Heart right ventricle (tissue), 16 donors: ENCODE measurements around the gene GP2. TPM values are rescaled to one million over a fixed set of nuclear protein-coding genes. Genes with fewer than 3 reads are reported as not detected.

Experiments used
- ATAC-seq, 8 donors: fragments of 200-7000 bp; cut with Tn5 transposase; one replicate each; pipeline ENCODE4 v1.9.1; 2020; ENCODE audit warnings: mild to moderate bottlenecking in 8 of 8, moderate library complexity in 8 of 8, moderate number of reproducible peaks in 1 of 8
- DNase-seq, 2 donors: peaks; one replicate each; pipeline ENCODE4 v3.0.0-alpha.2; 2020
- H3K27ac ChIP-seq, 10 donors: fragments of 200-600 bp; sonication (generic) in 2 of 10; one replicate each; pipeline versions ENCODE4 v1.5.0 to v1.8.0; 2020 to 2022; ENCODE audit warnings: mild to moderate bottlenecking in 3 of 10
- H3K27me3 ChIP-seq, 7 donors: fragments of 200-600 bp; one replicate each; pipeline ENCODE4 v1.8.0; 2021 to 2022; ENCODE audit warnings: mild to moderate bottlenecking in 2 of 7
- H3K36me3 ChIP-seq, 9 donors: fragments of 200-600 bp; sonication (generic) in 1 of 9; one replicate each; pipeline versions ENCODE4 v1.5.0 to v1.8.0; 2020 to 2022; ENCODE audit warnings: mild to moderate bottlenecking in 2 of 9
- H3K4me1 ChIP-seq, 9 donors: fragments of 200-600 bp; sonication (generic) in 1 of 9; one replicate each; pipeline versions ENCODE4 v1.5.0 to v1.8.0; 2020 to 2022; ENCODE audit warnings: mild to moderate bottlenecking in 4 of 9
- H3K4me3 ChIP-seq, 10 donors: fragments of 200-600 bp; sonication (generic) in 2 of 10; one replicate each; pipeline versions ENCODE4 v1.5.0 to v1.8.0; 2020 to 2022; ENCODE audit warnings: mild to moderate bottlenecking in 7 of 10, moderate library complexity in 2 of 10
- H3K9me3 ChIP-seq, 11 donors: fragments of 200-600 bp in 10 of 11; sonication (generic) in 2 of 11; one replicate each; pipeline versions ENCODE4 v1.5.0 to v1.8.0; 2013 to 2022; ENCODE audit warnings: mild to moderate bottlenecking in 2 of 11, control low read depth in 1 of 11, moderate library complexity in 1 of 11
- WGBS, 2 donors: extraction: QIAGEN DNeasy Blood & Tissue Kit; methylation state at CpG; one replicate each; pipeline ENCODE4 v1.1.7; 2013; ENCODE audit warnings: inconsistent platforms in 1 of 2; 5-methylcytosine and 5-hydroxymethylcytosine counted together
- intact Hi-C, 10 donors: fragments of 100-400 bp; cut with DNase I; formaldehyde crosslinking; loops; one replicate each; pipeline versions ENCODE4 v1.11.1 to v1.14.2; 2022
- polyA plus RNA-seq, 2 donors: library from polyadenylated mRNA; stranded (reverse); fragments of 200-250 nt; gene quantifications; one replicate each; pipeline ENCODE4 v1.2.3, GENCODE V29; 2013
- total RNA-seq, 10 donors: library from RNA; stranded (reverse); fragmentation: NEBNext Ultra II Directional in 3 of 10; extraction: Animal tissue kit (Norgen Biotek cat#: 25700) in 3 of 10; gene quantifications; one replicate each; pipeline versions ENCODE4 v1.2.1 to v1.2.4, GENCODE V29; 2021 to 2023
- TF ChIP-seq, protein P1 (sequence below), 9 donors: fragments of 200-600 bp; sonication (generic) in 2 of 9; IDR thresholded peaks; one replicate each; pipeline versions ENCODE4 v1.5.0 to v1.8.0; 2021 to 2022; ENCODE audit warnings: antibody characterized with exemption in 9 of 9, mild to moderate bottlenecking in 5 of 9, moderate library complexity in 1 of 9
- donor health status: Arrhythmogenic right ventricular cardiomyopathy.
- donor health status: ischemic (EF 13 %, LVEDD 7.1; RV severe dilation, severe dysfunction).
- donor health status: healthy with polysubstance abuse.
- donor health status: DM: no; HTN: yes; CAD: no.
- donor health status: DM: no; HTN: no; CAD: no.
- donor health status: ischemic (EF 25% LVEDD 6.9; RV normal size, moderate dysfunction).
- donor health status: ischemic (EF 25% LVEDD 5.7; RV mildly dilated, moderate dysfunction).
- donor health status: healthy.
- donor health status: DM: yes; HTN: yes; CAD: no.
- donor health status: Ischemic cardiomyopathy.
- donor health status: ischemic (EF 35%, LVEDD 5.7; RV mildly dilated, moderate dysfunction).
- donor health status: nonischemic (EF 11% LVEDD 7.7; RV severe dilation, severe dysfunction).
- donor health status: DM: yes; HTN: yes; CAD: no.
- donor health status: PGD.
- donor health status: ischemic (EF 29% LVEDD 5.4; RV normal size, mild dysfunction).
- donor health status: nonischemic (EF 23%, LVEDD 6.1; RV moderate dilation, normal function).

GP2 gene
- total and polyA plus RNA-seq, 12 donors, result 0.54 to 3.8 (median 2.6) TPM; not detected in 4

DNA sequence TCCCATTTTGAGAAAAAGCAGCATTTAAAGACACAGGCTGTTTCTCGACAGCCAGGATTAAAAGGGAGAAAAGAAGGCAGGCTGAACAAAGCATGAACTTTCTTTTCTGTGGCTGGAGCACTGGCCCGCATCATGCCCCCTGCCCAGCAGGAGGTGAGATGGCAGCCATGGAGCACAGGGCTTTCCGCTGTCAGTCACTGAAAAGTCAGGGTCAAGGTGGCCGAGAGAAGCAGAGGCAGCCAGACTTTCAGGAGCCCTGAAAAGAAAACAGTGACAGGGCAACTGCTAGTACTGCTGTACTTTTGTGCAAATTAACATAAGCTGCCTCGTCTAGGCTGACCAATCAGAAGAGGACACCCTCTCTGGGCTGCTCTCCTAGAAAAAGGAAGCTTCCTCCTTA, 5.8 kb upstream of the GP2 start:
- H3K4me3 ChIP-seq, result no peak overlapping the region
- intact Hi-C loops, result no loop called here
- H3K9me3 ChIP-seq, result no peaks in the 10 kb centered on the region
- H3K36me3 ChIP-seq, result no peaks in the 10 kb centered on the region
- TF ChIP-seq, protein P1, sequence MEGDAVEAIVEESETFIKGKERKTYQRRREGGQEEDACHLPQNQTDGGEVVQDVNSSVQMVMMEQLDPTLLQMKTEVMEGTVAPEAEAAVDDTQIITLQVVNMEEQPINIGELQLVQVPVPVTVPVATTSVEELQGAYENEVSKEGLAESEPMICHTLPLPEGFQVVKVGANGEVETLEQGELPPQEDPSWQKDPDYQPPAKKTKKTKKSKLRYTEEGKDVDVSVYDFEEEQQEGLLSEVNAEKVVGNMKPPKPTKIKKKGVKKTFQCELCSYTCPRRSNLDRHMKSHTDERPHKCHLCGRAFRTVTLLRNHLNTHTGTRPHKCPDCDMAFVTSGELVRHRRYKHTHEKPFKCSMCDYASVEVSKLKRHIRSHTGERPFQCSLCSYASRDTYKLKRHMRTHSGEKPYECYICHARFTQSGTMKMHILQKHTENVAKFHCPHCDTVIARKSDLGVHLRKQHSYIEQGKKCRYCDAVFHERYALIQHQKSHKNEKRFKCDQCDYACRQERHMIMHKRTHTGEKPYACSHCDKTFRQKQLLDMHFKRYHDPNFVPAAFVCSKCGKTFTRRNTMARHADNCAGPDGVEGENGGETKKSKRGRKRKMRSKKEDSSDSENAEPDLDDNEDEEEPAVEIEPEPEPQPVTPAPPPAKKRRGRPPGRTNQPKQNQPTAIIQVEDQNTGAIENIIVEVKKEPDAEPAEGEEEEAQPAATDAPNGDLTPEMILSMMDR (IDR thresholded peaks at IDR 0.05), result no peak
- ATAC-seq, result no peak
- WGBS, 2 donors, result 61 to 62% methylated on average over 5 of the region's 5 CpGs
- no peak for DNase-seq
- peaks cover 0 to 36% (median 8%) of the 10 kb centered on the region in 7 donors for H3K27me3 ChIP-seq
- no peak overlapping the region for H3K27ac ChIP-seq
- H3K4me1 ChIP-seq, result no peaks in the 10 kb centered on the region

DNA sequence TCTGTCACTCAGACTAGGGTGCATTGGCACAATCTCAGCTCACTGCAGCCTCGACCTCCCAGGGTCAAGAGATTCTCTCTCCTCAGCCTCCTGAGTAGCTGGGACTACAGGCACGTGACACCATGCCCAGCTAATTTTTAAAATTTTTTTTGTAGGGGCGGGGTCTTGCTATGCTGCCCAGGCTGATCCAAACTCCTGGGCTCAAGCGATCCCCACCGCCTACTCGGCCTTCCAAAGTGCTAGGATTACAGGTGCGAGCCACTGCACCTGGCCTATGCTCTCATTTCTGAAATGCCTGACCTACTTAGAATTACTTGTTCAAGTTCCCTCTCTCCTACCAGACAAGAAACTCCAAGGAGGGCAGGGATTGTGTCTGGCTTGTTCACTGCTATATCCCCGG, 5.1 kb upstream of the GP2 start:
- TF ChIP-seq, protein P1 (IDR thresholded peaks at IDR 0.05), result no peak
- Histone ChIP-seq H3K27ac (no peak overlapping the region), H3K4me3 (no peak overlapping the region), H3K9me3 (no peaks in the 10 kb centered on the region), H3K27me3 (peaks cover 0 to 31% (median 8%) of the 10 kb centered on the region in 7 donors), H3K4me1 (no peaks in the 10 kb centered on the region), H3K36me3 (no peaks in the 10 kb centered on the region)
- no peak for ATAC-seq
- DNase-seq, result no peak
- WGBS, 2 donors, result 81 to 82% methylated on average over 8 of the region's 8 CpGs
- intact Hi-C loops, result no loop called here

DNA sequence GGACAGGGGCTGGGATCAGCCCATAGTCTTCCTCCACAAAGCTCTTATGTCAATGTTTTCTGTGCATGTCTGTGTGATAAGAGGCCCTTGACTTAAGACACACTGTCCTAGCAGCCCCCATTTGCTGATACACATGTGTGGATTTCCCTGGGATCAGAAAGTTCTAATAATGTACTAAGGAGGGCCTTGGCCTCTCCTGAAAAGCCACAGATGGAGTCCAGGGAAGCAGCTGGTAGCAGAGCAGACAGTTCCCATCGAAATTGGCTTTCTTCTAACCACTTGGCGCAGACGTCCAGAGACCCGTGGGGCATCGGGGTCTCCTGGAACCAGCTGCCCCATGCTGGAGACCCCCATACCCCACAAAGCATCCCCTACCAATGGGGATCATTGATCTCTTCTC, 4.3 kb upstream of the GP2 start:
- intact Hi-C loops, result no loop called here
- WGBS, 2 donors, result 78 to 81% methylated on average over 5 of the region's 5 CpGs
- no peak for ATAC-seq
- H3K36me3 ChIP-seq, result no peaks in the 10 kb centered on the region
- TF ChIP-seq, protein P1 (IDR thresholded peaks at IDR 0.05), result no peak
- H3K27me3 ChIP-seq, result peaks cover 0 to 25% (median 8%) of the 10 kb centered on the region in 7 donors
- H3K4me3 ChIP-seq, result no peak overlapping the region
- no peaks in the 10 kb centered on the region for H3K4me1 ChIP-seq
- no peak overlapping the region for H3K27ac ChIP-seq
- H3K9me3 ChIP-seq, result no peaks in the 10 kb centered on the region
- DNase-seq, result no peak

DNA sequence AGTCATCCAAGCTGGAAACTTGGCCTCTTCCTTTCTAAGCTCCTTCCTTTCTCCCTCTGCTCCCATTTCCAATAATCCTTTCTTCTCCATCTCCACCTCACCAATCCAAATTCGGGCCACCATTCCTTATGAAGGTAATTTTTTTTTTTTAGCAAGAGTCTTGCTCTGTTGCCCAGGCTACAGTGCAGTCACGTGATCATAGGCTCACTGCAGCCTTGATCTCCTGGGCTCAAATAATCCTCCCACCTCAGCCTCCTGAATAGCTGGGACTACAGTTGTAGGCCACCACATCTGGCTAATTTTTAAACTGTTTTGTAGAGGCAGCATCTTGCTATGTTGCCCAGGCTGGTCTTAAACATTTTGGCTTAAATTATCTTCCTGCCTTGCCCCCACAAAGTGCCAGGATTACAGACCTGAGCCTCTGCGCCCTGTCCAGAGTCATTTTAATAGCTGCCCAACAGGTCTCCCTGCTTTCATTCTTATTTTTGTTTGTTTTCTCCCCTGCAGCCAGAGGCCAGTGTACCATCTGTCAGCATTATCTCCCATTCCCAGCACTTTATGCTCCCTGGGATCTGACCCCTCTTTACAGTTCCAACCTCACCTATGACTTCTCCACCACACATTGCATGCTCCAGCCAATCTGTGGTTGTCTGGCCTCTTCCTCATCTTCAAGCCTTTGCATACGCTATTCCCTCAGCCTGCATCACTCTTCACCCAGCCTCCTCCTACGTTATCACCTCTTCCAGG, 2.3 kb upstream of the GP2 start:
- TF ChIP-seq, protein P1 (IDR thresholded peaks at IDR 0.05), result no peak
- no peak for ATAC-seq
- no peak for DNase-seq
- H3K4me3 ChIP-seq, result no peak overlapping the region
- H3K36me3 ChIP-seq, result no peaks in the 10 kb centered on the region
- 67 to 72% methylated on average over 5 of the region's 5 CpGs for WGBS, 2 donors
- no peaks in the 10 kb centered on the region for H3K9me3 ChIP-seq
- no peaks in the 10 kb centered on the region for H3K4me1 ChIP-seq
- intact Hi-C loops, result no loop called here
- peaks cover 0 to 17% (median 8%) of the 10 kb centered on the region in 7 donors for H3K27me3 ChIP-seq
- no peak overlapping the region for H3K27ac ChIP-seq
